Ectodermal cell (in vitro differentiated cells): ENCODE measurements around the gene WWP2.
"Not testable (repeated sequence)": the region's sequence is repeated elsewhere in the genome, so short reads cannot be mapped to it uniquely, and the experiment has no call there.

Source experiments
- H3K27ac ChIP-seq: 2 replicates; pipeline ENCODE4 v1.7.0; 2013; ENCODE audit warnings: mild to moderate bottlenecking, low read depth, low read length; ENCODE audit not compliant: insufficient read depth, poor library complexity, severe bottlenecking
- H3K27me3 ChIP-seq: 2 replicates; pipeline ENCODE4 v1.7.0; 2013; ENCODE audit warnings: mild to moderate bottlenecking, low read length; ENCODE audit not compliant: insufficient read depth, control insufficient read depth, poor library complexity, severe bottlenecking
- H3K36me3 ChIP-seq: one replicate; pipeline ENCODE4 v1.7.0; 2013; ENCODE audit warnings: low read length; ENCODE audit not compliant: control insufficient read depth, insufficient read depth
- H3K4me1 ChIP-seq: one replicate; pipeline ENCODE4 v1.7.0; 2013; ENCODE audit warnings: low read length; ENCODE audit not compliant: control insufficient read depth, insufficient read depth
- H3K4me3 ChIP-seq: 2 replicates; pipeline ENCODE4 v1.7.0; 2013; ENCODE audit warnings: low read depth, low read length, control low read depth; ENCODE audit not compliant: insufficient read depth
- H3K9me3 ChIP-seq: 2 replicates; pipeline ENCODE4 v1.7.0; 2013; ENCODE audit warnings: mild to moderate bottlenecking, low read length, moderate library complexity; ENCODE audit not compliant: control insufficient read depth
- WGBS, 2 experiments: methylation state at CpG; one replicate each; pipeline ENCODE4 v1.1.7; 2013; ENCODE audit warnings: missing lambda C conversion rate in 2 of 2; 5-methylcytosine and 5-hydroxymethylcytosine counted together

WWP2 gene

DNA sequence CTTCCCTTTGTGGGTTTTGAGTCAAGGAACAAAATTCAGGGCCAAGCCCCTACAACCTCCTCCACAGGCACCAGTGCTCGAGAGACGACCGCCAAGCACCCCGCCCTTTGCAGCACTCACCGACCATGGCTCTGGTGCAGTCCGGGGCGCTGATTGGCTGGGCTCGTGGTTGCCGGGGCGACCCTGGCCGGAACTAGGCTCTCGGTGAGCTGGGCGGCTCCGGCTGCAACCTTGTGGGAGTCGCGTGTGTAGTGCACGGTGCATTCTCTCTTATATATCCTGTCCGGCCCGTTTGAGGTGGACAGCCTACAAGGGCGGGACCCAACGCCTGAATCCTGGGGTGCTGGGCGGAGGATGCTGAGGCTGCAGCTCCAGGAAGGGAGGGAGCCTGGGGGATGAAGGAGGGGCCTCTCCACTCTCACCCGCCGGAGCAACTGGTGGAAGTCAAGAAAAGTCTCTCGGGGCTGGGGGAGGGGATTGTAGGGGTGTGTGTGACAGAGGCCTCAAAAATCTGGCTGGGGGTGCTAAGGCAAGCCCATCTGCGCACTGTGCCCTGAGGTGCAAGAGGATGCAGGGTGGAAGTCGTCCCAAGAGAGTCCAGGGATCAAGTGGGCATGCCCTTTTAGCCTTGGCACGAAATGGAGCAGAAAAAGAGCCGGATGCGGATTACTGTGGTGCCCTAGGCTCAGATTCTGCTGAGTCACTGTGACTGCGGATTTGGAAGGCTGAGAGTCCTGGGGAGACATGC is 35.6 kb upstream of the WWP2 start, which contains the start of gene NQO1:
Gene NQO1 (minus strand): TSS at position 248 of the 748 bp plus-strand sequence. CDS start 121 bp downstream, at position 127.
- peaks cover 14% of the 10 kb centered on the region for H3K4me1 ChIP-seq

DNA sequence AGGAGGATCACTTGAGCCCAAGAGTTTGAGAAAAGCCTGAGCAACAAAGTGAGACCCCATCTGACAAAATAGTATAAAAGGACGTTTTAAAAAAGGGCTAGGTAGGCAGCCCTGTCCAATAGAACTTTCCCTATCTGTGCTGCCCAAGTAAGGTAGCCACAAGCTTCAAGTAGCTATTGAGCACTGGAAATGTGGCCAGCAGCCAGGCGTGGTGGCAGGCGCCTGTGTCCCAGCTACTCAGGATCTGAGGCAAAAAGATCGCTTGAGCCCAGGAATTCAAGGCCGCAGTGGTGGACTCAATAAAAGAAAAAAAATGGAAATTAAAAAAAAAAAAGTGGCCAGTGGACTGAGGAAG is 34.2 kb upstream of the WWP2 start:
- H3K9me3 ChIP-seq, result no peaks in the 10 kb centered on the region
- no peak overlapping the region for H3K4me3 ChIP-seq
- no peak overlapping the region for H3K27ac ChIP-seq
- H3K4me1 ChIP-seq, result peaks cover 14% of the 10 kb centered on the region
- H3K36me3 ChIP-seq, result no peaks in the 10 kb centered on the region
- WGBS, 2 experiments, result 93 to 94% methylated on average over 5 of the region's 5 CpGs
- H3K27me3 ChIP-seq, result no peaks in the 10 kb centered on the region

More for the DNA sequence above, 35.6 kb upstream of the WWP2 start, which contains the start of gene NQO1:
- Histone ChIP-seq H3K27me3 (no peaks in the 10 kb centered on the region), H3K9me3 (no peaks in the 10 kb centered on the region), H3K27ac (peak within 1 kb of the TSS; percentile 70), H3K4me3 (peak within 1 kb of the TSS; percentile 41), H3K36me3 (no peaks in the 10 kb centered on the region)
- WGBS, 2 experiments, result 1 to 2% methylated on average over 31 of the region's 31 CpGs

DNA sequence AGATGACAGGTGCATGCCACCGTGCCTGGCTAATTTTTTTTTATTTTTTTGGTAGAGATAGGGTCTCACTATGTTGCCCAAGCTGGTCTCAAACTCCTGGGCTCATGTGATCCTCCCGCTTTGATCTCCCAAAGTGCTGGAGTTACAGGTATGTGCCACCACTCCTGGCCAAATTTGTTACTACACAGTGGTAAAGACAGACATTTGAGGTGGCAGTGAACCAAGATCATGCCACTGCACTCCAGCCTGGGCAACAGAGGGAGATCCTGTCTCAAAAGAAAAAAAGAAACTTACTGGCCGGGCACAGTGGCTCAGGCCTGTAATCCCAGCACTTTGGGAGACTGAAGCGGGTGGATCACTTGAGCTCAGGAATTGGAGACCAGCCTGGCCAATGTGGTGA is 33.1 kb upstream of the WWP2 start:
- not testable (repeated sequence) for H3K4me3 ChIP-seq, H3K27ac ChIP-seq

DNA sequence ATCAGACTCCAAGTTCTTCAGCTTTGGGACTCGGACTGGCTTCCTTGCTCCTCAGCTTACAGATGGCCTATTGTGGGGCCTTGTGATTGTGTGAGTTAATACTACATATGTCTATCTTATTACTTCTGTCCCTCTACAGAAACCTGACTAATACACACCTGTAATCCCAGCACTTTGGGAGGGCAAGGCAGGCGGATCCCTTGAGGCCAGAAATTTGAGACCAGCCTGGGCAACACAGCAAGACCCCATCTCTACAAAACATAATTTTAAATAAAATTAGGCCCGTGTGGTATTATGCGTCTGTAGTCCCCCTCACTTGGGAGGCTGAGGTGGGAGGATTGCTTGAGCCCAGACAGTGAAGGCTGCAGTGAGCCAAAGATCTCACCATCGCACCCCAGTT is 30.9 kb upstream of the WWP2 start:
- H3K27ac ChIP-seq, H3K9me3 ChIP-seq, H3K4me3 ChIP-seq, H3K36me3 ChIP-seq, H3K4me1 ChIP-seq, H3K27me3 ChIP-seq: not testable (repeated sequence)
- 91 to 94% methylated on average over 5 of the region's 5 CpGs for WGBS, 2 experiments

More for the DNA sequence above, 33.1 kb upstream of the WWP2 start:
- not testable (repeated sequence) for H3K9me3 ChIP-seq, H3K27me3 ChIP-seq, H3K36me3 ChIP-seq
- H3K4me1 ChIP-seq, result peaks cover 14% of the 10 kb centered on the region
- 89 to 96% methylated on average over 4 of the region's 4 CpGs for WGBS, 2 experiments

DNA sequence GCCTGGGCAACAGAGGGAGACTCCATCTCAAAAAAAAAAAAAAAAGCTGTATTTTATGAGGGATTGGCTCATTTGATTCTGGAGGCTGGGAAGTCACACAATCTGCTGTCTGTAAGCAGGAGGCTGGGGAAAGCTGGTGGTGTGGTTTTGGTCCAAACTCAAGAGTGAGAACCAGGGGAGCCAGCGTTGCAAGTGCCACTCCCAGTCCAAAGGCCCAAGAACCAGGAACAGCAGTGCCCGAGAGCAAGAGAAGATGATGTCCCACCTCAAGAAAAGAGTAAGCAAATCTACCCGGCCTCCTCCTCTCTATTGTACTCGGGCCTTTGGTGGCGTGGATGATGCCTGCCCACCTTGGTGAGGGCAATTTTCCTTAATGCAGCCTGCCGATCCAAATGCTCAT is 30.0 kb upstream of the WWP2 start:
- H3K4me1 ChIP-seq, result peaks cover 5% of the 10 kb centered on the region
- H3K27me3 ChIP-seq, result no peaks in the 10 kb centered on the region
- H3K9me3 ChIP-seq, result no peaks in the 10 kb centered on the region
- WGBS, 2 experiments, result 93 to 95% methylated on average over 6 of the region's 6 CpGs
- no peak overlapping the region for H3K27ac ChIP-seq
- no peaks in the 10 kb centered on the region for H3K36me3 ChIP-seq
- H3K4me3 ChIP-seq, result no peak overlapping the region

DNA sequence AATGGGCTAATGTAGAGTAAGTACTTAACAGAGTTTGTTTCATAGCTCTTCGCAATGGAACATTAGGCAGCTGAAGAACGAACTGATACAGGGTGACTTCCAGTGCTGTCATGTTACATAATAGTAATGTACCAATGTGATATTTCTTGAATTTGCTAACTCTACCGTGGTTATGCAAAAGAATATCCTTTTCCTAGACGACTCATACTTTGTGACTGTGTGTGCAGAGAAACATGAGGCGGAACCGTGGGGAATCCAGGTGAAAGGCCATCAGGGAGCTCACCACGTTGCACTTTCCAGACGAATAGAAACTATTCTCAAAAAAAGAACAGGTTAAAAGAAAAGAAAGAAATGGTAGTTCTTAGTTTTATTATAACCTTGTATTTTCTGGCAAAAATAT is 20.6 kb upstream of the WWP2 start:
- no peak overlapping the region for H3K27ac ChIP-seq
- H3K36me3 ChIP-seq, result peaks cover 52% of the 10 kb centered on the region
- WGBS, 2 experiments, result 97 to 98% methylated on average over 8 of the region's 8 CpGs
- H3K4me3 ChIP-seq, result no peak overlapping the region
- no peaks in the 10 kb centered on the region for H3K9me3 ChIP-seq
- no peaks in the 10 kb centered on the region for H3K27me3 ChIP-seq
- H3K4me1 ChIP-seq, result no peaks in the 10 kb centered on the region

DNA sequence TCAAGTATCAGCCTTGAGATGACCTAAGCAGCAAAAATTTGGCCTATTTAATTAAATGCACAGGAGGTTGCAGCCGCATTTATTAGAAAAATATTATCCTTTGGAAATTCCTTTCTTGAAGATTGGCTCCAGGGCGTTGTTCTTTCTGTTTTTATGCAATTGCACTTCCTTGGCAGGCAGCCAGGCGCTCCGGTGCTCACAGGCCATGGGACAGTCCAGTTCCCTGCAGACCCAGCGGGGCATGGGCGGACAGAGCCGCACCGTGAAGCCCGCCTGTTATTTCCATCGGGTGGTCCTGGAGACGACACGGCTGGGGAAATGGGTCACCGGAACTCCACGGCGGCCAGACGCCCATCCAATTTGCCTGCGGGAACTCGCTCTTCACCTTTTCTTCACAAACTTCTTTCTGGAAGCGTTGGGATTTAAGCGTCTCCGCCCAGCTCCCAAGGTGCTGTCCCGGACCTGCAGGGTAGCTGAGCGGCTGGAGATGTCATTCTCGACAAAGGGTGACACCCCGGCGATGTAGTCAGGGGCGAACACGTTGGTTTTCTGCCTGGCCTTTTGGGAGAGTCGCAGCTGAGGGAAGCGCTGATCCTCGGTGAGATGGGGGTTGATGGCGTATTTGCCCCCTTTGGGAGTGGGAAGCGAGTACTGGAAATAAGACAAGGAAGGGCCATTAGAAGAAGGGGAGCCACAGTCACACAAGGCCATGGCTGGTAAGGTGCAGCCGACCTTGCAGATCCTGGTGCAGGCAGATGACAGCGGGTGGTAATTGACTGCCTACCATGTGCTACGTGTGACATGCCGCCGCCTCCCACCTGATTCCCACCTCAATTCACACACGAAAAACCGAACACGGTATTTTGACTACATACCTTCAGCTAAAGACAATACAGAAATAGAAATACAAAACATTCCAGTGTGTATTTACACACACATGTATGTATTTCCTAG is 19.9 kb upstream of the WWP2 start:
- H3K9me3 ChIP-seq, result no peaks in the 10 kb centered on the region
- H3K27me3 ChIP-seq, result no peaks in the 10 kb centered on the region
- H3K36me3 ChIP-seq, result peaks cover 52% of the 10 kb centered on the region
- H3K4me1 ChIP-seq, result no peaks in the 10 kb centered on the region
- H3K4me3 ChIP-seq, result no peak overlapping the region
- H3K27ac ChIP-seq, result no peak overlapping the region
- WGBS, 2 experiments, result 95 to 96% methylated on average over 41 of the region's 41 CpGs

DNA sequence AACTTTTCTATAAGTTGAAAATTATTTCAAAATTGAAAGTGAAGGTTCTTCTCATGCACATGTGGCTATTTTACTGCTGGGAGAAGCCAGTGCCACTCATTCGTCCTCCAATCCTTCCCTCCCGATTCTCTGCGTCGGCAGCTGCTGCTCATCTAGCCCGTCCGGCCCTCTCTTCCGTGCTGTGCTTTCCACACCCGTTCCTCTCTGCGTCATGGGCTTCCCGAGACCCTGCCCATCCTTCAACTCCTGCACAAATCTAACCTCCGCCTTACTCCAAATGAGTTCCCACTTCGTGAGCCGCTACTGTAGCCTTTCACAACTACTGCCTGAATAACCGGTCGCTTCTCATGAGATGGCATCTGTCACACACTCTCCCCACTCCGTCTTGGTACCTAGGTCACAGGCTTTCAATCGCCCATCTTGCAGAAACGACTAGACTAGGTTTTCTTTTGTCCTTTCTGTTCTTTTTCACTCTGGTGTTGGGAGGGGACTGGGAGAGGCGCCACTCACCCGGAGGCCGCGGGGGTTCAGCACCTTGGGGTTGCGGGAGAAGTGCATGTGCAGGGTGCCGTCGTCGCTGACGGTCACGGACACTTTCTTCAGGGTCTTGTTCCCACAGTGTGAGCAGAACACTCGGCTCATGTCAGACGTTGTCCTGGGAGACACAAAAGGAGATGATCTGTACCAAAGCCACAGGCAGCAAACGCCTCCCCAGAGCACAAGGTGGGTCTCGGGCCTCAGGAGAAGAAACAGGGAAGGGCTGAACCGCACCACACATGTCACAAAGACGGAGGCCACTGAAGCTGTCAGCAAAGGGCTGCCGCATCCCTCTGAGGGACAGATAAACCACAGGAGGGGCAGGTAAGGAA is 17.5 kb upstream of the WWP2 start:
- 93 to 95% methylated on average over 35 of the region's 35 CpGs for WGBS, 2 experiments
- Histone ChIP-seq H3K4me3 (no peak overlapping the region), H3K9me3 (no peaks in the 10 kb centered on the region), H3K27ac (no peak overlapping the region), H3K4me1 (no peaks in the 10 kb centered on the region), H3K27me3 (no peaks in the 10 kb centered on the region), H3K36me3 (peaks cover 73% of the 10 kb centered on the region)

DNA sequence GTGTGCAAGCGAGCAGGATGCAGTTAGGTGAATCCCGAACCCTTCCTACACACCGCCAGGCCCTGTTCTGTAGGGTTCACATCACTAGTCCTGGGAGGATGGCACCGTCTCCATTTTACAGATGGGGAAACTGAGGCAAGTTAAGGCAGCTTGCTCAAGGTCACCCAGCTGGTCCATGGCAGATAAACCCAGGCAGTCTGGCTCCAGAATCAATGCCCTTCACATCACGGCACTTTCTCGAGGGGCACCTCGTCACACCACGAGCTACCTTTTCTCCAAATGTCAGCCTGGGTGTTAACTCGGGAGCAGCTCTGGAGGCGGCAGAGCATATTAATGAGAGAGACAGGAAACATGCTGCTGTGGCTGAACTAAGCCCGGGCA is 16.9 kb upstream of the WWP2 start:
- no peaks in the 10 kb centered on the region for H3K27me3 ChIP-seq
- H3K4me3 ChIP-seq, result no peak overlapping the region
- peaks cover 75% of the 10 kb centered on the region for H3K36me3 ChIP-seq
- WGBS, 2 experiments, result 94 to 97% methylated on average over 11 of the region's 11 CpGs
- no peaks in the 10 kb centered on the region for H3K9me3 ChIP-seq
- no peaks in the 10 kb centered on the region for H3K4me1 ChIP-seq
- H3K27ac ChIP-seq, result no peak overlapping the region
